ENCODE data around the gene LOXL3.

DNA sequence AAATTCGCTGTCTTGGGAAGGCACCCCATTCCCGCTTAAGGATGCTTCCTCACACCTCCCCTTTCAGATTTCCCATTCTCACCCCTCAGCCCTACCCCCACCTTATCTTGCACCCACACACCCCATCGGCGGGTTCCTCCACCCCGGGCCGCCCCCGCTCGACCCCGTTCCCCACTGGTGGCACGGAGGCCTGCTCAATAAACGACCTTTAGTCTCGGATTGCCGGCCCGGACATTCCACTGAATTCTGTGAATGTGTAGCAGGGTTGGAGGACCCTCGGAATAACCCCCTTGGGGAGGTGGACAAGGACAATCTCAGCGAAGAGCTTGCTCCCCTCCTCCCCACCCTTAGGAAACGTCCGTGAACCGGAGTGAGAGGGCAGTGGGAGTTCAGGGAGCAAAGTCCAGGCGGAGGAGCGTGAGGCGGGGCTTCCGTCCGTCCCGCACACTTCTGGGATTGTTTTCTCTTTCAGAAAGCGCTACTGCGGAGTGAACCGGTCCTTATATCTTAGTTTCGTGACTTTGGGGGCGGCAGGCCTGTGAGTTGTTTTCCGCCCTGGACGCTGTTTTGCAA lies 51.5 kb downstream of the LOXL3 start:
- TF ChIP-seq YY1 (IDR thresholded peaks at IDR 0.05; ENCODE audit: extremely low read depth, insufficient replicate concordance, low read depth, low read length) (no peak), POLR2A (IDR thresholded peaks at IDR 0.05; ENCODE audit: borderline replicate concordance, extremely low read depth, insufficient read depth, insufficient read length) (no peak), EZH2 (IDR thresholded peaks at IDR 0.05) (no peak), ZFX (IDR thresholded peaks at IDR 0.05) (no peak), ZNF274 (IDR thresholded peaks at IDR 0.05; ENCODE audit: low read depth, low read length) (no peak), TCF7L2 (IDR thresholded peaks at IDR 0.05; ENCODE audit: borderline replicate concordance, extremely low read depth, insufficient read depth, insufficient read length) (no peak), EZH2phosphoT487 (IDR thresholded peaks at IDR 0.05; ENCODE audit: borderline replicate concordance) (no peak)
- TF ChIP-seq, protein P1, sequence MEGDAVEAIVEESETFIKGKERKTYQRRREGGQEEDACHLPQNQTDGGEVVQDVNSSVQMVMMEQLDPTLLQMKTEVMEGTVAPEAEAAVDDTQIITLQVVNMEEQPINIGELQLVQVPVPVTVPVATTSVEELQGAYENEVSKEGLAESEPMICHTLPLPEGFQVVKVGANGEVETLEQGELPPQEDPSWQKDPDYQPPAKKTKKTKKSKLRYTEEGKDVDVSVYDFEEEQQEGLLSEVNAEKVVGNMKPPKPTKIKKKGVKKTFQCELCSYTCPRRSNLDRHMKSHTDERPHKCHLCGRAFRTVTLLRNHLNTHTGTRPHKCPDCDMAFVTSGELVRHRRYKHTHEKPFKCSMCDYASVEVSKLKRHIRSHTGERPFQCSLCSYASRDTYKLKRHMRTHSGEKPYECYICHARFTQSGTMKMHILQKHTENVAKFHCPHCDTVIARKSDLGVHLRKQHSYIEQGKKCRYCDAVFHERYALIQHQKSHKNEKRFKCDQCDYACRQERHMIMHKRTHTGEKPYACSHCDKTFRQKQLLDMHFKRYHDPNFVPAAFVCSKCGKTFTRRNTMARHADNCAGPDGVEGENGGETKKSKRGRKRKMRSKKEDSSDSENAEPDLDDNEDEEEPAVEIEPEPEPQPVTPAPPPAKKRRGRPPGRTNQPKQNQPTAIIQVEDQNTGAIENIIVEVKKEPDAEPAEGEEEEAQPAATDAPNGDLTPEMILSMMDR (IDR thresholded peaks at IDR 0.05 in 2 of 3, conservative IDR thresholded peaks at IDR 0.05 in 1 of 3; ENCODE audit: borderline replicate concordance in 1 of 3, insufficient read depth in 1 of 3, low read depth in 2 of 3, low read length in 2 of 3): no peak
